GM19452 (cell line): ENCODE data around the gene UCP2.
"Not testable (repeated sequence)": the region's sequence is repeated elsewhere in the genome, so short reads cannot be mapped to it uniquely, and the experiment has no call there.

ENCODE experiments used
- ATAC-seq: cut with Tn5 transposase; IDR thresholded peaks from one replicate; pipeline ENCODE4 v1.9.1; 2021; ENCODE audit not compliant: unreplicated experiment

Gene UCP2

GRCh38 chr11:73996161-73996747 is 13.6 kb upstream of the UCP2 start:
- no peak for ATAC-seq

- ATAC-seq = no peak
Measured at GRCh38 chr11:73995731-73996130, 13.1 kb upstream of the UCP2 start.

- ATAC-seq = peak; percentile 49
Measured at GRCh38 chr11:73995247-73995646, 12.6 kb upstream of the UCP2 start.

- ATAC-seq = no peak
Measured at GRCh38 chr11:73991471-73992006, 8.9 kb upstream of the UCP2 start.

GRCh38 chr11:73990730-73991129 is 8.1 kb upstream of the UCP2 start:
- ATAC-seq = no peak

- ATAC-seq = no peak
Measured at GRCh38 chr11:73989156-73989555, 6.5 kb upstream of the UCP2 start.

GRCh38 chr11:73988227-73988626 is 5.6 kb upstream of the UCP2 start:
- ATAC-seq = no peak

GRCh38 chr11:73985661-73986060 is 3.0 kb upstream of the UCP2 start:
- not testable (repeated sequence) for ATAC-seq

GRCh38 chr11:73983741-73984538 is 1.3 kb upstream of the UCP2 start:
- no peak for ATAC-seq

- ATAC-seq = peak; percentile 71
Measured at GRCh38 chr11:73982990-73983740, 522 bp upstream of the UCP2 start.

- no peak for ATAC-seq
Measured at GRCh38 chr11:73981051-73981805, 1.4 kb downstream of the UCP2 start.

- ATAC-seq = peak; percentile 43
Measured at GRCh38 chr11:73980001-73980961, 2.4 kb downstream of the UCP2 start.

- no peak for ATAC-seq
Measured at GRCh38 chr11:73978576-73979086, 4.0 kb downstream of the UCP2 start.

GRCh38 chr11:73977856-73978519 is 4.7 kb downstream of the UCP2 start:
- no peak for ATAC-seq

- no peak for ATAC-seq
Measured at GRCh38 chr11:73976451-73977151, 6.0 kb downstream of the UCP2 start.

- ATAC-seq = no peak
Measured at GRCh38 chr11:73975479-73975757, 7.2 kb downstream of the UCP2 start.

GRCh38 chr11:73974604-73975478 is 7.8 kb downstream of the UCP2 start:
- ATAC-seq = no peak
